Heart left ventricle (tissue), 16 donors: ENCODE data around the gene UBB. TPM values are rescaled to one million over a fixed set of nuclear protein-coding genes. Genes with fewer than 3 reads are reported as not detected.
"Not testable (repeated sequence)": the region's sequence is repeated elsewhere in the genome, so short reads cannot be mapped to it uniquely, and the experiment has no call there.

ENCODE experiments used
- ATAC-seq, 4 donors: fragments of 200-7000 bp; cut with Tn5 transposase; one replicate each; pipeline ENCODE4 v1.9.1; 2020 to 2022; ENCODE audit warnings: moderate library complexity in 4 of 4, mild to moderate bottlenecking in 3 of 4, moderate number of reproducible peaks in 1 of 4
- DNase-seq, 5 donors: peaks; one replicate each; pipeline ENCODE4 v3.0.0-alpha.2; 2020
- H3K27ac ChIP-seq, 12 donors: fragments of 200-600 bp; sonication (generic) in 4 of 12; one replicate each; pipeline versions ENCODE4 v1.5.0 to v1.8.0; 2016 to 2022; ENCODE audit warnings: mild to moderate bottlenecking in 2 of 12
- H3K27me3 ChIP-seq, 9 donors: fragments of 200-600 bp; sonication (generic) in 2 of 9; one replicate each; pipeline versions ENCODE4 v1.5.1 to v1.8.0; 2016 to 2022; ENCODE audit warnings: mild to moderate bottlenecking in 3 of 9
- H3K36me3 ChIP-seq, 9 donors: fragments of 200-600 bp; sonication (generic) in 2 of 9; one replicate each; pipeline versions ENCODE4 v1.5.0 to v1.8.0; 2018 to 2022; ENCODE audit warnings: mild to moderate bottlenecking in 2 of 9
- H3K4me1 ChIP-seq, 12 donors: fragments of 200-600 bp; sonication (generic) in 4 of 12; one replicate each; pipeline versions ENCODE4 v1.5.0 to v1.8.0; 2016 to 2022; ENCODE audit warnings: mild to moderate bottlenecking in 3 of 12
- H3K4me3 ChIP-seq, 12 donors: fragments of 200-600 bp; sonication (generic) in 4 of 12; one replicate each; pipeline versions ENCODE4 v1.5.0 to v1.8.0; 2017 to 2022; ENCODE audit warnings: mild to moderate bottlenecking in 9 of 12, moderate library complexity in 4 of 12
- H3K9me3 ChIP-seq, 12 donors: fragments of 200-600 bp; sonication (generic) in 4 of 12; one replicate each; pipeline versions ENCODE4 v1.5.0 to v1.8.0; 2016 to 2022; ENCODE audit warnings: mild to moderate bottlenecking in 1 of 12
- POLR2A ChIP-seq, 2 donors: fragments of 450-650 bp; IDR thresholded peaks; one replicate each; pipeline ENCODE4 v1.6.1; 2017; ENCODE audit warnings: antibody characterized with exemption in 2 of 2, mild to moderate bottlenecking in 2 of 2, moderate library complexity in 2 of 2
- WGBS, 4 donors: extraction: QIAGEN DNeasy Blood & Tissue Kit in 2 of 4; methylation state at CpG; one replicate each; pipeline versions ENCODE4 v1.1.5 to v1.1.7; 2013 to 2018; 5-methylcytosine and 5-hydroxymethylcytosine counted together
- intact Hi-C, 10 donors: fragments of 100-400 bp; cut with DNase I; formaldehyde crosslinking; loops; one replicate each; pipeline versions ENCODE4 v1.11.1 to v1.14.2; 2022
- polyA plus RNA-seq, 2 donors: library from polyadenylated mRNA; stranded (reverse); fragments of 200-250 nt; gene quantifications; one replicate each; pipeline ENCODE4 v1.2.3, GENCODE V29; 2013
- total RNA-seq, 9 donors: library from RNA; depleted of rRNA in 2 of 9; stranded (reverse); fragments of >200 nt in 2 of 9; fragmentation: NEBNext Ultra II Directional in 3 of 9; extraction: Animal tissue kit (Norgen Biotek cat#: 25700) in 3 of 9; gene quantifications; one replicate each; pipeline versions ENCODE4 v1.1.0 to v1.2.4, GENCODE V29; 2016 to 2023
- TF ChIP-seq, protein P1 (sequence below), 12 donors: fragments of 200-600 bp; sonication (generic) in 4 of 12; IDR thresholded peaks; one replicate each; pipeline versions ENCODE4 v1.5.0 to v1.8.0; 2018 to 2022; ENCODE audit warnings: antibody characterized with exemption in 12 of 12, mild to moderate bottlenecking in 5 of 12
- donor health status: ischemic (EF 13 %, LVEDD 7.1; RV severe dilation, severe dysfunction).
- donor health status: healthy with polysubstance abuse.
- donor health status: DM: no; HTN: yes; CAD: no.
- donor health status: DM: no; HTN: no; CAD: no.
- donor health status: ischemic (EF 25% LVEDD 6.9; RV normal size, moderate dysfunction).
- donor health status: ischemic (EF 25% LVEDD 5.7; RV mildly dilated, moderate dysfunction).
- donor health status: healthy.
- donor health status: DM: yes; HTN: yes; CAD: no.
- donor health status: ischemic (EF 35%, LVEDD 5.7; RV mildly dilated, moderate dysfunction).
- donor health status: nonischemic (EF 11% LVEDD 7.7; RV severe dilation, severe dysfunction).
- donor health status: DM: yes; HTN: yes; CAD: no.
- donor health status: PGD.
- donor health status: ischemic (EF 29% LVEDD 5.4; RV normal size, mild dysfunction).
- donor health status: nonischemic (EF 23%, LVEDD 6.1; RV moderate dilation, normal function).

The UBB gene
- total and polyA plus RNA-seq, 11 donors = 665 to 2,180 (median 1,294) TPM

DNA sequence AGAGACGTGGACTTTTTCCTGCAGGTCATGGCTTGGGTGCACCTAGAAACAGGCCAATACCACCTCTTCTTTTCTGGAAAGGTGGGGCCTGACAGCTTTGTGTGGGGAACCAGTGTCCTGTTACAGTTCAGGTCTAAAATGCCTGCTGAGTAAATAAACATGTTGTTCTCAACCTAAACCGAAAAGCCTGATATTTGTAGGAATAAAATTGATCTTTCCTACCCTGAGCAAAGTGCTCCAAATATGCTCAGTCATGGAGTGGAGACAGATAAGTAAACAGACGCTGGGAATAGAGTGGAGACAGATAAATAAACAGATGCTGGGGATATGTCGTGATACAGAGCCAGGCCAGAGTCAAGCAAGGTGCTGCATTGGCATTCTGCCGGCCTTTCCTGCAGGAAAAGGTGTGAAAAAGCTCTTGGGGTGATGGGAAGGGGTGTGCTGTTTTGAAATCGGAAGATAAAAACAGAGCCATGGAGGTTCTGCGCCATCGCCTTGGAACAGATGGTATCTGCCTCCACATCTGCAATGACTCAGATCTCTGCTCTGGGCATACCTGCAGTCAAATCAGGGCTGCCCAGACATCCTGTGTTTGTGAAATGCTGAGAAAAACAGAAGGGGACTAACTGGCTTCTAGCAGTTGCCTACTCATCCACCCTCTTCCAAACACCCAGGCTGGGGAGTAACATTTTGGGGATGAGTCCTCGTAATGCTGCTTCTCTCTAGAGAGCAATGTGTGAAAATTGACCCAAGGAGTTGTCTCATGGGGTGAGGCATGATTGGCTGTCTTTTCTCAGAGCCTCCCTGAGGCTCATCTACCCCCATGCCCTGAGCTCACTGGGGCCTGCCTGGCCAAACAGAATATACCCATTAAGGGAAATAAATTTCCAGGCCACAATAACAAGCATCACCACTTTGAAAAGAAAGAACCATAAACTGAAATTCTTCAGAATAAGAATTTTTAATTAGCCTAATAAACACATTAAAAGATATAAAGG, 17.7 kb downstream of the UBB start:
- Histone ChIP-seq H3K9me3 (no peaks in the 10 kb centered on the region), H3K27me3 (no peaks in the 10 kb centered on the region), H3K4me1 (peaks cover 0 to 14% (median 7%) of the 10 kb centered on the region in 12 donors), H3K27ac (no peak overlapping the region), H3K36me3 (no peaks in the 10 kb centered on the region), H3K4me3 (no peak overlapping the region)
- no peak for TF ChIP-seq POLR2A (IDR thresholded peaks at IDR 0.05)
- TF ChIP-seq, protein P1, sequence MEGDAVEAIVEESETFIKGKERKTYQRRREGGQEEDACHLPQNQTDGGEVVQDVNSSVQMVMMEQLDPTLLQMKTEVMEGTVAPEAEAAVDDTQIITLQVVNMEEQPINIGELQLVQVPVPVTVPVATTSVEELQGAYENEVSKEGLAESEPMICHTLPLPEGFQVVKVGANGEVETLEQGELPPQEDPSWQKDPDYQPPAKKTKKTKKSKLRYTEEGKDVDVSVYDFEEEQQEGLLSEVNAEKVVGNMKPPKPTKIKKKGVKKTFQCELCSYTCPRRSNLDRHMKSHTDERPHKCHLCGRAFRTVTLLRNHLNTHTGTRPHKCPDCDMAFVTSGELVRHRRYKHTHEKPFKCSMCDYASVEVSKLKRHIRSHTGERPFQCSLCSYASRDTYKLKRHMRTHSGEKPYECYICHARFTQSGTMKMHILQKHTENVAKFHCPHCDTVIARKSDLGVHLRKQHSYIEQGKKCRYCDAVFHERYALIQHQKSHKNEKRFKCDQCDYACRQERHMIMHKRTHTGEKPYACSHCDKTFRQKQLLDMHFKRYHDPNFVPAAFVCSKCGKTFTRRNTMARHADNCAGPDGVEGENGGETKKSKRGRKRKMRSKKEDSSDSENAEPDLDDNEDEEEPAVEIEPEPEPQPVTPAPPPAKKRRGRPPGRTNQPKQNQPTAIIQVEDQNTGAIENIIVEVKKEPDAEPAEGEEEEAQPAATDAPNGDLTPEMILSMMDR (IDR thresholded peaks at IDR 0.05) = no peak
- intact Hi-C loops = no loop called here
- WGBS, 4 donors = 66 to 71% (median 67%) methylated on average over 9 of the region's 9 CpGs
- no peak for DNase-seq
- no peak for ATAC-seq

DNA sequence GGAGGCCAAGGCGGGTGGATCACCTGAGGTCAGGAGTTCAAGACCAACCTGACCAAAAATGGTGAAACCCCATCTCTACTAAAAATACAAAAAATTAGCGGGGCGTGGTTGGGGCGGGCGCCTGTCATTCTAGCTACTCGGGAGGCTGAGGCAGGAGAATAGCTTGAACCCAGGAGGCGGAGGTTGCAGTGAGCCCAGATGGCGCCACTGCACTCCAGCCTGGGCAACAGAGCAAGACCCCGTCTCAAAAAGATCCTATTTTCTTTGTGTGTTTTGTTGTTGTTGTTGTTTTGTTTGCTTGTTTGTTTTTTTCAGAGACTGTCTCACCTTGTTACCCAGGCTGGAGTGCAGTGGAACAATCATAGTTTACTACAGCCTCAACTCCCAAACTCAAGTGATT, 23.0 kb downstream of the UBB start:
- H3K27me3 ChIP-seq, H3K9me3 ChIP-seq, DNase-seq, H3K4me3 ChIP-seq, intact Hi-C loops, H3K36me3 ChIP-seq, ATAC-seq, H3K27ac ChIP-seq: not testable (repeated sequence)
- 94 to 96% (median 95%) methylated on average over 9 of the region's 9 CpGs for WGBS, 4 donors
- peaks cover 0 to 20% (median 8%) of the 10 kb centered on the region in 12 donors for H3K4me1 ChIP-seq

DNA sequence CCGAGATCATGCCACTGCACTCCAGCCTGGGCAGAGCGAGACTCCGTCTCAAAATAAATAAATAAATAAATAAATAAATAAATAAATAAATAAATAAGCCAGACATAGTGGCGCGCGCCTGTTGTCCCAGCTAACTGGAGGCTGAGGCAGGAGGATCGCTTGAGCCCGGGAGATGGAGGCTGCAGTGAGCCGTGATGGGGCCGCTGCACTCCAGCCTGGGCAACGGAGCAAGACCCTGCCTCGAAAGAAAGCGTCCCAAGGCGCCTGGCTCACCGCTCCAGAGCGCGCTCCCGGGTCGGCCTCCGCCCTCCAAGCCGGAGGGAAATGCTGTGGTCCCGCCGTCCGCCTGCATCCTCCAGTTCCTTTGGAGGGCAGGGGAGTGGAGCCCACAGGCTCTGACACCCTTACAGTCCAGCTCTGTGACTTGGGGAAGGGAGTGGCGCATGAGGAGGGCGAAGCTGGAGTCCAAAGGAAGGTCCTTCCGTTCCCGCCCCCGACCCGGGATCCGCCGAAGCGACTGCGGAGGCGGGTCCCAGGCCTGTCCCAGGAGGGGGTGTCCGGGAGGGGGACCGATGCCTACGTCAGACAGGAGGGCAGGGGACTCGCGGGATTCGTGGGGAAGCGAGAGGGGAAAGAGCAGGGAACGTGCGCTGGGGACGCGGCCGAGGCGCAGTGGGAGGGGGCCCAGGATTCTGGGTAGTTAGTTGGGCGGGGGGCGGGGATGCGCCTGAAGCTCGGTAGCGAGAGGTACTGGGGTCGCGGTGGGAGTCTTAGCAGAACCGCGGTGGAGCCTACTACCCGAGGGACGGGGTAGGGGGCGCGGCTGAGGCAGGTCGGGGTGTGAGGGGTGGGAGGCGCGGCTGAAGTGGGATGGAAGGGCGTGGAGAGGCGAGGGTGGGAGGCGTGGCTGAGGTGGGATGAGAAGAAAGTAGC, 26.1 kb downstream of the UBB start:
- peaks cover 0 to 20% (median 8%) of the 10 kb centered on the region in 12 donors for H3K4me1 ChIP-seq
- intact Hi-C loops = loop anchor here in 1 of 10 donors (1.0 kb wide), 1 partner anchor 26 kb away; the partner anchor contains the start of gene UBB
- DNase-seq = peak; percentile 75 to 86 (median 78)
- H3K36me3 ChIP-seq = no peaks in the 10 kb centered on the region
- ATAC-seq = peak; percentile 76 to 94 (median 82)
- H3K27ac ChIP-seq = peak overlapping the region; percentile 37 to 92 (median 80)
- whole genome bisulfite sequencing, 4 donors = 6 to 8% (median 7%) methylated on average over 64 to 67 of the region's 67 CpGs
- no peaks in the 10 kb centered on the region for H3K9me3 ChIP-seq
- no peaks in the 10 kb centered on the region for H3K27me3 ChIP-seq
- H3K4me3 ChIP-seq = peak overlapping the region; percentile 36 to 79 (median 58)
- TF ChIP-seq POLR2A (IDR thresholded peaks at IDR 0.05) = peak in 1 of 2 donors; percentile 26
- TF ChIP-seq, protein P1 (IDR thresholded peaks at IDR 0.05) = no peak

DNA sequence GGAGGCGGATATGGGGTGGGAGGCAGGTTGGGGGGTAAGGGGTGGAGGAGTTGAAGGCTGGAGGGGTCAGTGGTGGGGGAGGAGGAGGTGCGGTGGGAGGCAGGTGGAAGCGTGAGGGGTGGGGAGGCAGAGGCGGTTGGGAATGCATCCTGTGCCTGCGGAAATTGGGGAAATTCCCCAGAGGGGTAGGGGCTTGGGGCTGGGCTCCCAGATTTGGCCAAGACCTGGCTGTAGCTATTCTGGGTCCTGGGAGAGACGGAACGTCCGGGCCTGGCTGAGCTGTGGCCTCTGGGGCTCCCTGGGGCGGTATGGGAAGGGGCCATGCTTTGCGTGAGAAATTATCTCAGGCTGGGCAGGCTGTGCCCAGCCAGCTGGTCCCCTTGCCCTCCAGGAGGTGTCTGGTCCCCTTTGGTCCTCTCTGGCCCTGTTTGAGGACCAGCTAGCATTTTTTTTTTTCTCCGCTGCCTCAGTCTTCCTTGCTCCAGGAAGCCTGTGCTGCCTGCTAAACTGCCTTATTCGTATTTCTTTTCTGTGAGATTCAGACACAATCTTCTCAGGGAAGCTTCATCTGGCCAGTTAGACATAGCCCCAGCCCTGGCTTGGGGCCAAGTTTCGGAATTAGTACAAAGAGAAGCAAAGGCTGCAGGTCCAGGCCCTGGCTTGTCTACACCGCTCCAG, 27.2 kb downstream of the UBB start:
- no peaks in the 10 kb centered on the region for H3K36me3 ChIP-seq
- WGBS, 4 donors = 18 to 26% (median 26%) methylated on average over 11 to 14 of the region's 14 CpGs
- H3K27me3 ChIP-seq = no peaks in the 10 kb centered on the region
- TF ChIP-seq, protein P1 (IDR thresholded peaks at IDR 0.05) = no peak
- no peak for TF ChIP-seq POLR2A (IDR thresholded peaks at IDR 0.05)
- intact Hi-C loops = no loop called here
- peaks cover 0 to 20% (median 8%) of the 10 kb centered on the region in 12 donors for H3K4me1 ChIP-seq
- H3K9me3 ChIP-seq = no peaks in the 10 kb centered on the region
- ATAC-seq (peak; percentile 33 to 59 (median 56)), DNase-seq (peak; percentile 70 to 84 (median 79))
- peak overlapping the region in 8 of 12 donors; percentile 6 to 79 (median 50) for H3K4me3 ChIP-seq
- peak overlapping the region; percentile 56 to 92 (median 82) for H3K27ac ChIP-seq
